ACC112 (cell line): ENCODE results near the gene CORIN.

Source experiments
- H2AFZ ChIP-seq: fragments of 200-600 bp; sonication (generic); one replicate; pipeline ENCODE4 v1.6.0; 2017; ENCODE audit warnings: antibody characterized with exemption, low read length; ENCODE audit not compliant: unreplicated experiment
- H3K27ac ChIP-seq: fragments of 200-600 bp; sonication (generic); 2 replicates; pipeline ENCODE4 v1.5.1; 2014; ENCODE audit warnings: low read depth, mild to moderate bottlenecking, antibody characterized with exemption, low read length, moderate library complexity
- H3K27me3 ChIP-seq: fragments of 200-600 bp; sonication (generic); 2 replicates; pipeline ENCODE4 v1.6.1; 2014; ENCODE audit warnings: mild to moderate bottlenecking, antibody characterized with exemption, low read length, moderate library complexity, mixed read lengths; ENCODE audit not compliant: insufficient read depth
- H3K36me3 ChIP-seq: fragments of 200-600 bp; sonication (generic); 2 replicates; pipeline ENCODE4 v1.6.1; 2016; ENCODE audit warnings: mild to moderate bottlenecking, antibody characterized with exemption, low read length, moderate library complexity, mixed read lengths; ENCODE audit not compliant: insufficient read depth
- H3K4me1 ChIP-seq: fragments of 200-600 bp; sonication (generic); one replicate; pipeline ENCODE4 v1.6.1; 2016; ENCODE audit warnings: low read length, mixed read lengths; ENCODE audit not compliant: insufficient read depth, unreplicated experiment, control insufficient read depth
- H3K4me3 ChIP-seq: fragments of 200-600 bp; sonication (generic); 2 replicates; pipeline ENCODE4 v1.5.1; 2014; ENCODE audit warnings: mild to moderate bottlenecking, low read depth, low read length
- H3K79me2 ChIP-seq: fragments of 200-600 bp; sonication (generic); one replicate; pipeline ENCODE4 v1.6.0; 2016; ENCODE audit warnings: low read length; ENCODE audit not compliant: control insufficient read depth, unreplicated experiment, insufficient read depth

CORIN gene

GRCh38 chr4:47837908-47838294 lies at the start of gene CORIN:
Gene CORIN (minus strand): TSS chr4:47838067. CDS start chr4:47837949, 118 bp downstream.
- Histone ChIP-seq H2AFZ (peak within 1 kb of the TSS; percentile 71), H3K27me3 (no peaks in the 10 kb centered on the region), H3K36me3 (no peaks in the 10 kb centered on the region; the same call in 1 of the 2 replicates), H3K27ac (peak within 1 kb of the TSS; percentile 79), H3K4me1 (peaks cover 38% of the 10 kb centered on the region), H3K79me2 (no peaks in the 10 kb centered on the region), H3K4me3 (peak within 1 kb of the TSS; percentile 81)

- H2AFZ ChIP-seq, result no peak overlapping the region
- H3K36me3 ChIP-seq, result peaks cover 39% of the 10 kb centered on the region
- no peaks in the 10 kb centered on the region for H3K4me1 ChIP-seq
- H3K79me2 ChIP-seq, result no peaks in the 10 kb centered on the region
- H3K27me3 ChIP-seq, result no peaks in the 10 kb centered on the region
- no peak overlapping the region for H3K27ac ChIP-seq
- no peak overlapping the region for H3K4me3 ChIP-seq
Measured at GRCh38 chr4:47882228-47882627, 44.4 kb upstream of the CORIN start.

GRCh38 chr4:47879458-47879857 lies 41.6 kb upstream of the CORIN start:
- Histone ChIP-seq H3K27me3 (no peaks in the 10 kb centered on the region), H3K4me3 (no peak overlapping the region), H3K79me2 (no peaks in the 10 kb centered on the region), H3K36me3 (peaks cover 59% of the 10 kb centered on the region), H2AFZ (no peak overlapping the region), H3K4me1 (no peaks in the 10 kb centered on the region), H3K27ac (no peak overlapping the region)

GRCh38 chr4:47876784-47877546 lies 39.1 kb upstream of the CORIN start:
- Histone ChIP-seq H3K36me3 (peaks cover 59% of the 10 kb centered on the region), H3K4me3 (no peak overlapping the region), H3K4me1 (no peaks in the 10 kb centered on the region)

GRCh38 chr4:47876310-47876709 lies 38.4 kb upstream of the CORIN start:
- H3K79me2 ChIP-seq, result no peaks in the 10 kb centered on the region
- H3K27me3 ChIP-seq, result no peaks in the 10 kb centered on the region
- H3K4me1 ChIP-seq, result no peaks in the 10 kb centered on the region
- H3K4me3 ChIP-seq, result no peak overlapping the region
- H3K36me3 ChIP-seq, result peaks cover 58% of the 10 kb centered on the region
- H3K27ac ChIP-seq, result no peak overlapping the region
- no peak overlapping the region for H2AFZ ChIP-seq

More at GRCh38 chr4:47876784-47877546, 39.1 kb upstream of the CORIN start:
- Histone ChIP-seq H3K79me2 (no peaks in the 10 kb centered on the region), H2AFZ (no peak overlapping the region), H3K27me3 (no peaks in the 10 kb centered on the region), H3K27ac (no peak overlapping the region)

- H3K36me3 ChIP-seq, result peaks cover 67% of the 10 kb centered on the region
- no peak overlapping the region for H3K27ac ChIP-seq
- H3K27me3 ChIP-seq, result no peaks in the 10 kb centered on the region
- H3K79me2 ChIP-seq, result no peaks in the 10 kb centered on the region
- no peak overlapping the region for H2AFZ ChIP-seq
- no peak overlapping the region for H3K4me3 ChIP-seq
- no peaks in the 10 kb centered on the region for H3K4me1 ChIP-seq
Measured at GRCh38 chr4:47873877-47874541, 36.1 kb upstream of the CORIN start.

- peaks cover 37% of the 10 kb centered on the region for H3K4me1 ChIP-seq
- H2AFZ ChIP-seq, result no peak overlapping the region
- peaks cover 5% of the 10 kb centered on the region for H3K79me2 ChIP-seq
- peak overlapping the region; percentile 84 for H3K27ac ChIP-seq
- H3K4me3 ChIP-seq, result no peak overlapping the region
- peaks cover 8% of the 10 kb centered on the region for H3K36me3 ChIP-seq
- H3K27me3 ChIP-seq, result no peaks in the 10 kb centered on the region
Measured at GRCh38 chr4:47863486-47863885, 25.6 kb upstream of the CORIN start.

- H2AFZ ChIP-seq, result no peak overlapping the region
- no peaks in the 10 kb centered on the region for H3K27me3 ChIP-seq
- peaks cover 43% of the 10 kb centered on the region for H3K4me1 ChIP-seq
- H3K36me3 ChIP-seq, result peaks cover 5% of the 10 kb centered on the region
- peak overlapping the region; percentile 17; the same call in 1 of the 2 replicates for H3K4me3 ChIP-seq
- H3K27ac ChIP-seq, result peak overlapping the region; percentile 84
- peaks cover 5% of the 10 kb centered on the region for H3K79me2 ChIP-seq
Measured at GRCh38 chr4:47862297-47862696, 24.4 kb upstream of the CORIN start.

- Histone ChIP-seq H3K27ac (no peak overlapping the region), H3K4me3 (no peak overlapping the region), H3K27me3 (no peaks in the 10 kb centered on the region), H3K4me1 (peaks cover 47% of the 10 kb centered on the region), H3K36me3 (peaks cover 5% of the 10 kb centered on the region), H2AFZ (no peak overlapping the region), H3K79me2 (peaks cover 5% of the 10 kb centered on the region)
Measured at GRCh38 chr4:47860305-47860704, 22.4 kb upstream of the CORIN start.

GRCh38 chr4:47858006-47858405 lies 20.1 kb upstream of the CORIN start:
- H3K36me3 ChIP-seq, result peaks cover 19% of the 10 kb centered on the region
- no peak overlapping the region for H2AFZ ChIP-seq
- peaks cover 10% of the 10 kb centered on the region for H3K79me2 ChIP-seq
- no peaks in the 10 kb centered on the region for H3K27me3 ChIP-seq
- no peak overlapping the region for H3K4me3 ChIP-seq
- peaks cover 42% of the 10 kb centered on the region for H3K4me1 ChIP-seq
- H3K27ac ChIP-seq, result no peak overlapping the region

- no peaks in the 10 kb centered on the region for H3K27me3 ChIP-seq
- peaks cover 41% of the 10 kb centered on the region for H3K4me1 ChIP-seq
- peaks cover 21% of the 10 kb centered on the region for H3K36me3 ChIP-seq
- peak overlapping the region; percentile 24; the same call in 1 of the 2 replicates for H3K27ac ChIP-seq
- H2AFZ ChIP-seq, result no peak overlapping the region
- H3K4me3 ChIP-seq, result no peak overlapping the region
- peaks cover 10% of the 10 kb centered on the region for H3K79me2 ChIP-seq
Measured at GRCh38 chr4:47856713-47857112, 18.8 kb upstream of the CORIN start.
